Left ventricle myocardium inferior (tissue), 1 donor: ENCODE data around the gene GGACT. TPM values are rescaled to one million over a fixed set of nuclear protein-coding genes. Genes with fewer than 3 reads are reported as not detected.

Experiments used
- DNase-seq: peaks from one replicate; pipeline ENCODE4 v3.0.0-alpha.2; 2020
- H3K27ac ChIP-seq: fragments of 200-600 bp; replicated peaks from 2 replicates; pipeline ENCODE4 v1.8.0; 2021
- H3K27me3 ChIP-seq: fragments of 200-600 bp; 2 replicates; pipeline ENCODE4 v1.8.0; 2021; ENCODE audit warnings: low read depth
- H3K36me3 ChIP-seq: fragments of 200-600 bp; 2 replicates; pipeline ENCODE4 v1.8.0; 2021
- H3K4me1 ChIP-seq: fragments of 200-600 bp; 2 replicates; pipeline ENCODE4 v1.8.0; 2021
- H3K4me3 ChIP-seq: fragments of 200-600 bp; 2 replicates; pipeline ENCODE4 v1.8.0; 2021; ENCODE audit warnings: mild to moderate bottlenecking, moderate library complexity
- H3K9me3 ChIP-seq: fragments of 200-600 bp; replicated peaks from 2 replicates; pipeline ENCODE4 v1.8.0; 2021
- CTCF ChIP-seq: fragments of 200-600 bp; IDR thresholded peaks from 2 replicates; pipeline ENCODE4 v1.8.0; 2021; ENCODE audit warnings: antibody characterized with exemption, mild to moderate bottlenecking, borderline replicate concordance
- intact Hi-C: fragments of 100-400 bp; cut with micrococcal nuclease; formaldehyde crosslinking; loops from one replicate; pipeline ENCODE4 v1.11.0; 2022
- total RNA-seq: library from RNA; stranded (reverse); fragmentation: NEBNext Ultra II Directional; extraction: Animal tissue kit (Norgen Biotek cat#: 25700); gene quantifications from one replicate; pipeline ENCODE4 v1.2.1, GENCODE V29; 2021
- donor health status: DM: no; HTN: yes; CAD: no; lungs with severe emphysema.

The GGACT gene
- total RNA-seq, 1 donor from 2014 or later: 1.8 TPM

DNA sequence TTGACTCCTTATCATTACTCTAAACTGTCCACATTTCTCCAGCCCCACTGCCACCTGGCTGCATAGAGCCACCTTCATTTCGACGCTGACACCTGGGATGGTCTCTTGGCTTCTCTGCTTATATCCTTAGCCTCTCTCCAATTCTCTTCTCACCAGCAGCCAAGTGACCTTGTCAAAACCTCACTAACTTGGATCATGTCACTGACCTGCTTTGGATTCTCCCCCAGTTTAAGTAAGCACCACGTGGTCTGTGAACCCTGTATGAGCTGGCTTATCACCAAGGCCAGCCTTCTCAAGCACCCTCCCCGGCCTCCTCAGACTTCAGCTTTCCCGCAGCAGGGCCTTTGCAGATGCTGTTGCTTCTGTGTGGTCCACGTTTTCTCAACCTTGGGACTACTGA lies 12.3 kb upstream of the GGACT start:
- H3K27me3 ChIP-seq: peaks cover 6% of the 10 kb centered on the region
- H3K27ac ChIP-seq: no peak overlapping the region
- intact Hi-C loops: no loop called here
- no peaks in the 10 kb centered on the region for H3K9me3 ChIP-seq
- H3K4me3 ChIP-seq: no peak overlapping the region
- no peak for DNase-seq
- no peaks in the 10 kb centered on the region for H3K36me3 ChIP-seq
- no peaks in the 10 kb centered on the region for H3K4me1 ChIP-seq
- no peak for TF ChIP-seq CTCF

DNA sequence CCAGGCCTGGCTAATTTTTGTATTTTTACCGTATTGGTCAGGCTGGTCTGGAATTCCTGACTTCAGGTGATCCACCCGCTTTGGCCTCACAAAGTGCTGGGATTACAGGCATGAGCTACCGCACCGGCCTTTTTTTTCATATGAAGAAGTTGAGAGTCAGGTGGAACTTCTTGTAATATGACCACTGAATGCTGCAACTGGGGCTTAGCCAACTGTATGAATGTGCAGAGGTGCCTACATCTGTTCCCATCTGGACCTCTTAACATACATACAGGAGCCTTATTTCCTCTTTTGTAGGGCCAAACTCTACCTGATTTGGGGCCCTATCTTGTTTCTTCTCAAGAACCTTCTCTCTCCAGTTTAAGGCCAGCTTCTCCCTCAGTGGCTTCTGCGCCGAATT lies 11.9 kb upstream of the GGACT start:
- TF ChIP-seq CTCF: no peak
- intact Hi-C loops: no loop called here
- no peak overlapping the region for H3K4me3 ChIP-seq

GRCh38 chr13:100597253-100597652 lies 8.7 kb upstream of the GGACT start:
- Histone ChIP-seq H3K27ac (no peak overlapping the region), H3K4me1 (no peaks in the 10 kb centered on the region), H3K4me3 (no peak overlapping the region), H3K27me3 (peaks cover 6% of the 10 kb centered on the region), H3K36me3 (no peaks in the 10 kb centered on the region), H3K9me3 (no peaks in the 10 kb centered on the region)
- DNase-seq: no peak
- intact Hi-C loops: no loop called here
- TF ChIP-seq CTCF: no peak

More for the DNA sequence above, 11.9 kb upstream of the GGACT start:
- H3K36me3 ChIP-seq: no peaks in the 10 kb centered on the region
- peaks cover 6% of the 10 kb centered on the region for H3K27me3 ChIP-seq
- no peak for DNase-seq
- H3K27ac ChIP-seq: no peak overlapping the region
- H3K9me3 ChIP-seq: no peaks in the 10 kb centered on the region
- no peaks in the 10 kb centered on the region for H3K4me1 ChIP-seq

- H3K9me3 ChIP-seq: no peaks in the 10 kb centered on the region
- H3K4me3 ChIP-seq: no peak overlapping the region
- peaks cover 6% of the 10 kb centered on the region for H3K27me3 ChIP-seq
- DNase-seq: no peak
- H3K36me3 ChIP-seq: no peaks in the 10 kb centered on the region
- H3K4me1 ChIP-seq: no peaks in the 10 kb centered on the region
- intact Hi-C loops: no loop called here
- no peak overlapping the region for H3K27ac ChIP-seq
- no peak for TF ChIP-seq CTCF
Observed at GRCh38 chr13:100596516-100596915, 7.9 kb upstream of the GGACT start.

DNA sequence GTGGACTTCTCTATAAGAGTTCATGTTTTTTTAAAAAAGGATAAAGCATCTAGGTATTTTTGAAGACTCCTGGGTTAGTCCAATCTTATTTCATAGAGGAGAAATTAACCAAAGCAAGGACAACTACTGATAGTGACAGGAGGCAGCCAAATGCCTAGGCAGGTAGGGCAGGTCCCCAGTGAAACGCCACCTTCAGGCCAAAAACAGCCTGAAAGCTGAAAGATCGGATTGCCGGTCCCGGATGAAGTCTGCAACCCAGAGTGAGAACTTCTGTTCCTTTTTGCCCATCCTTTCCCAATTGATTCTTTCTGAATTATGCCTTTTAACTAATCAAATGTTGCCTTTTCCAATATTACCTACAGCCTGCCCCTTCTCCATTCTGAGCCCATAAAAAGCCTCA lies 6.1 kb upstream of the GGACT start:
- Histone ChIP-seq H3K27me3 (peaks cover 6% of the 10 kb centered on the region), H3K27ac (no peak overlapping the region), H3K9me3 (no peaks in the 10 kb centered on the region), H3K4me1 (no peaks in the 10 kb centered on the region), H3K36me3 (no peaks in the 10 kb centered on the region), H3K4me3 (no peak overlapping the region)
- no peak for TF ChIP-seq CTCF
- intact Hi-C loops: no loop called here
- no peak for DNase-seq

- H3K27me3 ChIP-seq: peaks cover 6% of the 10 kb centered on the region
- DNase-seq: no peak
- no peaks in the 10 kb centered on the region for H3K36me3 ChIP-seq
- intact Hi-C loops: no loop called here
- H3K4me1 ChIP-seq: peaks cover 1% of the 10 kb centered on the region
- H3K4me3 ChIP-seq: no peak overlapping the region
- no peaks in the 10 kb centered on the region for H3K9me3 ChIP-seq
- no peak for TF ChIP-seq CTCF
- no peak overlapping the region for H3K27ac ChIP-seq
Observed at GRCh38 chr13:100594255-100594654, 5.7 kb upstream of the GGACT start.
